DOHH2 (cell line): ENCODE results near the gene FPR2.

Source experiments
- CTCF ChIP-seq: fragments of 200-600 bp; sonication (generic); IDR thresholded peaks from one replicate; pipeline ENCODE4 v1.5.1; 2014; ENCODE audit warnings: antibody characterized with exemption, mild to moderate bottlenecking, low read depth, low read length; ENCODE audit not compliant: poor library complexity, severe bottlenecking
- EZH2phosphoT487 ChIP-seq: fragments of 200-600 bp; sonication (generic); IDR thresholded peaks from 2 replicates; pipeline ENCODE4 v1.6.1; 2017; ENCODE audit warnings: borderline replicate concordance, mild to moderate bottlenecking, antibody characterized with exemption, low read length, moderate library complexity, mixed read lengths

GRCh38 chr19:51784922-51785690 is 24.1 kb downstream of the FPR2 start:
- no peak for TF ChIP-seq CTCF
- no peak for TF ChIP-seq EZH2phosphoT487
